HG03571 (cell line): ENCODE measurements around the gene RASGRF2.
"Not testable (repeated sequence)": the region's sequence is repeated elsewhere in the genome, so short reads cannot be mapped to it uniquely, and the experiment has no call there.

ENCODE experiments used
- ATAC-seq: cut with Tn5 transposase; IDR thresholded peaks from one replicate; pipeline ENCODE4 v1.9.1; 2021; ENCODE audit not compliant: unreplicated experiment

The RASGRF2 gene

GRCh38 chr5:81067406-81067805 lies 107.2 kb downstream of the RASGRF2 start:
- ATAC-seq, result no peak

DNA sequence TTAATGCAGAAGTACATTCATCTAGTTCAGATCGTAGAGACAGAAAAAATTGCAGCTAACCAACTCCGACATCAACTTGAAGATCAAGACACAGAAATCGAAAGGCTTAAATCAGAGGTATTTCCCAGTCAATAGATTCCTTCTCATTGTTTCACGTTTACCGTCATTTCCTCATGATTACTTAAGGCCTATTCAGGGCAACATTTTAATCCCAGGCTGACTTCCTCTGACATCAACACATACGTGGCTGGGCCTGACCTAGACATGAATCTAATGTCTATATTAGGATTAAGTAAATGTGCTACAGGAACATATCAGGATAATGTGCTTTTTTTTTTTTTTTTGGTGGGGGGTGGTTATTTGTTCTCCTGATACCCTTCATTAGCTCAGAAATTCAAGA lies 107.9 kb downstream of the RASGRF2 start:
- no peak for ATAC-seq

GRCh38 chr5:81068635-81069034 lies 108.5 kb downstream of the RASGRF2 start:
- ATAC-seq, result no peak

DNA sequence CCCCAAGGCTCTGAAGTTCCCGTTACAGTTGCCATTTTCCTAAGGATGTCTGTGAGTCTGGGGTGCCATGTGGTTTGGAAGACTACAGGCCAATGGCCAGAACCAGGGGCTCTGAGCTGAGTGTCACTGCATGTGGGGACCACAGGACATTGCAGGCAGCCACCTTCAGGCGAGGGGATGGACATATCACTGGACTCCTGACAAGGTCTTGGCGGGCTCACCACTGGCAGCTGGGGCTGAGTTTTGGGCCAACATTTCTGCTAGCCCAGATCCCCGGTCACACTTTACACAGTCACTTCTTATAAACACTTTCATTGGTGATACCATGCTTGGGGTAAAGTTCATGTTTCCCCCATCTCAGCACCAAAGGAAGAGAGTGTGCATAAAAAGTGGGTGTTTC lies 109.8 kb downstream of the RASGRF2 start:
- no peak for ATAC-seq

- no peak for ATAC-seq
Observed at GRCh38 chr5:81070571-81071255, 110.5 kb downstream of the RASGRF2 start.

GRCh38 chr5:81075041-81075440 lies 114.9 kb downstream of the RASGRF2 start:
- ATAC-seq, result no peak

GRCh38 chr5:81077105-81077504 lies 116.9 kb downstream of the RASGRF2 start:
- no peak for ATAC-seq

DNA sequence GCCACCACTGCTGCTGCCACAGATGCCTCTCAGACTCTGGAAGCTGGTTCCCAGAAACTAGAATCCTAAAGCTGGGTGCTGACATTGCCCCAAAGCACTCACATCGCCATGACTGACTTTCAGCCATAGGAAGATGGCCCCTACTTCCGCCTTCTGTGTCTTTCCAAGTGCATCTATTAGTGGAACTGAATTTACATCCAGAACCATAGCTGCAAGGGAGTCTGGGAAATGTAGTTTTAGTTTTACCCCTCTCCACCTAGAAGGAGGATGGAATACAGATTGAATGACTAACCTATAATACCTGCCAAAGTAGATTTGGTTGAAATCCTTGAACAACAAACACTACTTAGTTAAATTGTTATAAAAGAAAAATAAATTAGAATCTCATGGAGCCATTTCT lies 118.8 kb downstream of the RASGRF2 start:
- ATAC-seq, result no peak

- no peak for ATAC-seq
Observed at GRCh38 chr5:81080809-81081460, 120.8 kb downstream of the RASGRF2 start.

GRCh38 chr5:81081461-81081835 lies 121.3 kb downstream of the RASGRF2 start:
- ATAC-seq, result no peak

- no peak for ATAC-seq
Observed at GRCh38 chr5:81086881-81087281, 126.7 kb downstream of the RASGRF2 start.

- ATAC-seq, result no peak
Observed at GRCh38 chr5:81091199-81091598, 131.0 kb downstream of the RASGRF2 start.

DNA sequence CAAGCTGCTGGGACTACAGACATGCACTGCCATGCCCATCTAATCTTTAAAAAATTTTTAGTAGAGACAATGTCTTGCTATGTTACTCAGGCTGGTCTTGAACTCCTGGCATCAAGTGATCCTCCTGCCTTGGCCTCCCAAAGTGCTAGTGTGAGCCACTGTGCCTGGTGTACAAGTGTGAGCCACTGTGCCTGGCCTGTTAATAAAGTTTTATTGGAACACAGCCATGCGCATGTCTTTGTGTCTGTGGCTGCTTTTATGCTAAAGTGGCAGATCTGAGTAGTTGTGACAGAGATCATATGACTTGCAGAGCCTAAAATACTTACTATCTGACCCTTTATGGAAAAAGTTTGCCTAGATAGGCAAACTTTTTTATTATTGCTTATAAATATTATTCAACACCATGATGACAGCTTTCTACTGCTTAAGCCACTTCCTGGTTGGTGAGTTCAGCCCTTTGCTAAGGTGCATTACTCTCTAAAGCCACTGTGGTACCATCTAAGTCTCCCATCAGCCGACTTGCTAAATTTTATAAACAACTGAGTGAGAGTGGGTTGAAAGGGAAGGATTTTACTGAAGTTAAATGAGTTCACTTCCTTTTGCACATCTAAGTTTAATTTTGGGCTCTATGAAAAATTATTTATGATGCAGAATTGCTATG lies 133.5 kb downstream of the RASGRF2 start:
- no peak for ATAC-seq

GRCh38 chr5:81095835-81096234 lies 135.7 kb downstream of the RASGRF2 start:
- no peak for ATAC-seq

- no peak for ATAC-seq
Observed at GRCh38 chr5:81097713-81098112, 137.6 kb downstream of the RASGRF2 start.

DNA sequence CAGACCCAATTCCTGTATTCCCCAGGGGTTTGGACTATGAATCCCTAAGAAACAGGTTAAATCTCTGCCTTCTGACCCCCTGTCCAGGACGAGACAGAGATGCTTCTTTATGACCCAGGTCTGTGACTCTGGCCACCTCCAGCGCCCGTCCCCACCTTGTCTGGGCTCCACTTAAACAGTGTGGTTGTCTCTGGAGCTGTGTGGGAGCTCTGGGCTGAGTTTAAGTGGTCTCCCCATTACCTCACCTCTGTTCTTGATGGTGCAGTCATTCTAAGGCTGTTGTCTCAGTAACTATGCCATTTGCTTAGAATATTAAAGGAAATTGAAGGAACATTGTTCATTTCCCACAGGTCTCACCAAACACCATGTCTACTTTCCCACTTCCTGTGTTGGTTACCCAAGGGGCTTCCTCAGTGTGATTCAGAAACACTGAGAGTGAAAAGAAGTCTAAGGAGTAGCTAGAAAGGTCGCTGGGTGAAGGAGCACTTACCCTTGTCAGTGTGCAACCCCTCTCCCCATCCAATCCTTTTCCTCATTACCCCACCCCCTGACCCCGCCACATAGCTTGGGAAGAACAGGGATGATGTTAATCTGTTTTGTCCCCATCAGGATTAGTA lies 145.2 kb downstream of the RASGRF2 start:
- ATAC-seq, result no peak

DNA sequence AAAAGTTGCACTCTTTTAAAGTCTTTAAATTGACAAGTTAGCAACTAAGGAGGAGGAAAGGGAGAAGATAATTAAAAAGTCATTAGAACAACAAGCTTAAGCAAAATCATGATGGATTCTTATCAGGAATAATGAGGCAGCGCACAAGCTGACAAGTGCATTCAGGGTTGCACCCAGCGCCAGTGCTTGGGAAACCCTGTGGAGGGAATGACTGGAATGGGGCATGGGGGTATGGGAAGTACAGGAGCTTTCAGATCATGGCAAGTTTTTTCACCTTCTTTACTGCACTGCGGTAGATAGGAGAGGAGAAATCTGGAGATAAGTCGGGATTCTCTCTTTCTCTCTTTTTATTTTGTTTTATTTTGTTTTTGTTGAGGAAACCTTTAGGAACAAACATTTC lies 155.1 kb downstream of the RASGRF2 start:
- no peak for ATAC-seq

DNA sequence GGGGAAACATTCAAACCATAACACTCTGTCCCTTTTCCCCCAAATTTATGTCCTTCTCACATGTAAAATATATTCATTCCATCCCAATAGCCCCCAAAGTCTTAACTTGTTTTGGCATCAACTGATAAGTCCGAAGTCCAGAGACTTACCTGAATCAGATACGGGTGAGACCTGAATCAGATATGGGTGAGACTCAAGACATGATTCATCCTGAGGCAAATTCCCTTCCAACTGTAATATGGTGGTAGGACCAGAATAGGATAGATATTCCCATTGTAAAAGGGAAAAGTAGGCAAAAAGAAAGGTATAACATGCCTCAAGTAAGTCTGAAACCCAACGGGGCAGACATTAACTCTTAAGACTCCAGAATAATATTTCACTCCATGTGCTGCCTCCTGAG lies 157.4 kb downstream of the RASGRF2 start:
- ATAC-seq, result no peak

DNA sequence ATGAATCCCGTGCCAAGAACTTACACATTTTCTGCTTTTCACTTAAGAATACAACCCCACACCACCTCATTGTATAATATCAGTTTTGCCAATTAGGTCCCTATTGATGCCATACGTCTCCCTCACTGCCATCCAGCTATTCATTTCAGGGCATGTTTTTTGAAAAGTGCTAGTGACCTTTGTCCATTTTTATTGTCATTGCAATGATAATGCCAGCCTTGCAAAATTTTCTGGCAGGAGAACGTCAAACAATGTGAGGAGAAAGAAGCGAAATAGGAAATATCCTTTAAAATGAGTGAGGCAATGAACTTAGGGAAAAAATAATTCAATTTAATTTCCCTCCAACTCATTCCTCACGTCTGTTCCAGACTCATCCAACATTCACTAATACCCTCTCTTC lies 161.1 kb downstream of the RASGRF2 start:
- no peak for ATAC-seq

- no peak for ATAC-seq
Observed at GRCh38 chr5:81121836-81122630, 161.9 kb downstream of the RASGRF2 start.

- ATAC-seq, result not testable (repeated sequence)
Observed at GRCh38 chr5:81124689-81125088, 164.5 kb downstream of the RASGRF2 start.
